ENCODE results near the gene TUBG1.

TUBG1 gene

DNA sequence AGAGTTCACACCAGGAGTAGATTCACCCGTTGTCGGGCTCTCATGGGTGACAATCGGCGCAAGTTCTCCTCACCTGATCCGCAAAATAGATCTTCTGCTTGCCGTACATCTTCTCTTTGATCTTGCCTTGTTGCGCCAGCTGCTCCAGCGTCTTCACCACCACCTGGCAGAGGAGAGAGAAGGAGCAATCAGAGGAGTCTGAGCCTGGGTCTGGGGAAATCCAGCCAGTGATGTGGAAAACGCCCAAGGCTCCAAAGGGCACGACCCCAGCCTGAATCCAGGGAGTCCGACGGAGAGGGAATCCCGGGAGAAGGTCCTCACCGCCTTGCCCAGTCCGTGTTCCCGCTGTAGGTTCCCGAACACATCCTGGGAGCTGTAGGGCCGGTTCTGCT, 32.3 kb upstream of the TUBG1 start:
- Mint-ChIP-seq H3K9me3 (no peaks in the 10 kb centered on the region), H3K4me1 (peaks cover 31% of the 10 kb centered on the region), H3K4me3 (peak overlapping the region; percentile 98 to 99 (median 98)), H3K27ac (peak overlapping the region; percentile 5 to 88 (median 64)), H3K36me3 (ENCODE audit: low read depth) (peaks cover 33% of the 10 kb centered on the region), H3K27me3 (ENCODE audit: low read depth) (peaks cover 3% of the 10 kb centered on the region)
- TF ChIP-seq, protein P1, sequence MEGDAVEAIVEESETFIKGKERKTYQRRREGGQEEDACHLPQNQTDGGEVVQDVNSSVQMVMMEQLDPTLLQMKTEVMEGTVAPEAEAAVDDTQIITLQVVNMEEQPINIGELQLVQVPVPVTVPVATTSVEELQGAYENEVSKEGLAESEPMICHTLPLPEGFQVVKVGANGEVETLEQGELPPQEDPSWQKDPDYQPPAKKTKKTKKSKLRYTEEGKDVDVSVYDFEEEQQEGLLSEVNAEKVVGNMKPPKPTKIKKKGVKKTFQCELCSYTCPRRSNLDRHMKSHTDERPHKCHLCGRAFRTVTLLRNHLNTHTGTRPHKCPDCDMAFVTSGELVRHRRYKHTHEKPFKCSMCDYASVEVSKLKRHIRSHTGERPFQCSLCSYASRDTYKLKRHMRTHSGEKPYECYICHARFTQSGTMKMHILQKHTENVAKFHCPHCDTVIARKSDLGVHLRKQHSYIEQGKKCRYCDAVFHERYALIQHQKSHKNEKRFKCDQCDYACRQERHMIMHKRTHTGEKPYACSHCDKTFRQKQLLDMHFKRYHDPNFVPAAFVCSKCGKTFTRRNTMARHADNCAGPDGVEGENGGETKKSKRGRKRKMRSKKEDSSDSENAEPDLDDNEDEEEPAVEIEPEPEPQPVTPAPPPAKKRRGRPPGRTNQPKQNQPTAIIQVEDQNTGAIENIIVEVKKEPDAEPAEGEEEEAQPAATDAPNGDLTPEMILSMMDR (IDR thresholded peaks at IDR 0.05; ENCODE audit: unreplicated experiment in 3 of 3), result no peak

DNA sequence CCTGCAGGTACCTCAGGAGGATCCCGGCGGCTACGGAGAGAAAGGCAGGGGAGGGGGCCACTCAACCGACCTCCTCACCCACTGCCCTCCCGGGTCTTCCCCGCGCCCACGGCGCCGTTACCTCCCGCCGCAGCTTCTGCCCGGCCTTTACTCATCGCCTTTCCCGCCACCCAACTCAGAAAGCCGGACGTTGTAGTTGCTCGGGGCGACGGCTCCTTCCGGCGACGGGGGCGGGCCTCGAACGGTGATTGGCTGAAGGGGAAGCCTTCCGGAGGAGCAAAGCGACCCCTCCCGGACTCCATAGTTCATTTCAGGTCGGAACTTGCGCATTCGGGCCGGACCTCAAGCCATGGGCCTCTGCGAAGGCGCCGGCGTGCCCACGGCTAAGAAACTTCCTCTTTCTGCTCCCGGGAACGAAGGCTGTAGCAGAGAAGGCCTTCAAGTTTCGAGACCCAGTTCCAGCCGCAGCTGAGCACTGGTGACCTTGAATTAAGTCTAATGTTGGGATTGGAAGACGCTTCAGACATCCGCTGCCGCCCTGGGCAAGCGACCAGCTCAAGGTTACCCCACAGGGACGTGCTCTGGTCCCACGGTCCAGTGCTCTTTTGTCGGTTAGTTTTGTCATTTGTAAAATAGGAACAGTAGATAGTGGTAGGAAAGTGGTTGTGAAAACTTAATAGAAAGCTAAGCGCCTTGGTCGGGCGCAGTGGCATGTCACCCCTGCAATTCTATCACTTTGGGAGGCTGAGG, 31.8 kb upstream of the TUBG1 start, which contains the start of gene PSMC3IP:
TSS of gene PSMC3IP (minus strand) at position 198 of the 750 bp plus-strand sequence. CDS start at position 155, 43 bp downstream.
- Mint-ChIP-seq H3K4me1 (peaks cover 31% of the 10 kb centered on the region), H3K4me3 (peak within 1 kb of the TSS; percentile 98 to 99 (median 98)), H3K27me3 (ENCODE audit: low read depth) (peaks cover 3% of the 10 kb centered on the region), H3K36me3 (ENCODE audit: low read depth) (peaks cover 32% of the 10 kb centered on the region), H3K9me3 (no peaks in the 10 kb centered on the region), H3K27ac (peak within 1 kb of the TSS; percentile 87 to 96 (median 88))
- TF ChIP-seq, protein P1 (IDR thresholded peaks at IDR 0.05; ENCODE audit: unreplicated experiment in 3 of 3), result peak in 1 of 3 experiments; percentile 26

DNA sequence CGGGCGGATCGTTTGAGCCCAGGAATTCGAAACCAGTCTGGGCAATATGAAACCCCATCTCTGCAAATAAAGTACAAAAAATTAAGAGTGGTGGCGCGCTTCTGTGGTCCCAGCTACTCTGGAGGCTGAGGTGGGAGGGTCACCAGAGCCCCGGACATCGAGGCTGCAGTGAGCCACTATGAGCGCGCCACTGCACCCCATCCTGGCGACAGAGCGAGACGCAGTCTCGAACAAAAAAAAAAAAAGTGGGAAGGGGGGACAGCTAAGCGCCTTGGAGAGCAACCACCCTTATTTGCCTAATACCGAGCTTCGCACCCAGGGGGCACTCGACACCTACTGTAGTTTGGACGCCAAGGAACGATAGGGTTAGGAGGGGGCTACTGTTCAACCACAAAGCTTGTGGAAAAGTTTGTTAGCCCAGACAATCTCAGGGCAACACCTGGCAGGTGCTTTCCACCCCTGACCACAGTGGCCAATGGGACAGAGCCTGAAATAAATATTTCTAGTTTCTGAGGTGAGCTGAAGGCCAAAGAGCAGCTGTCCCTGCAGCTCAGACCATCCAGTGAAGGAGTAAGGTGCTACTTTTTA, 31.1 kb upstream of the TUBG1 start:
- Mint-ChIP-seq H3K4me3 (peak overlapping the region; percentile 98 to 99 (median 98)), H3K27me3 (ENCODE audit: low read depth) (peaks cover 3% of the 10 kb centered on the region), H3K9me3 (no peaks in the 10 kb centered on the region), H3K4me1 (peaks cover 31% of the 10 kb centered on the region), H3K36me3 (ENCODE audit: low read depth) (peaks cover 32% of the 10 kb centered on the region), H3K27ac (peak overlapping the region; percentile 87 to 96 (median 88))
- TF ChIP-seq, protein P1 (IDR thresholded peaks at IDR 0.05; ENCODE audit: unreplicated experiment in 3 of 3), result peak; percentile 74 to 75 (median 75)

DNA sequence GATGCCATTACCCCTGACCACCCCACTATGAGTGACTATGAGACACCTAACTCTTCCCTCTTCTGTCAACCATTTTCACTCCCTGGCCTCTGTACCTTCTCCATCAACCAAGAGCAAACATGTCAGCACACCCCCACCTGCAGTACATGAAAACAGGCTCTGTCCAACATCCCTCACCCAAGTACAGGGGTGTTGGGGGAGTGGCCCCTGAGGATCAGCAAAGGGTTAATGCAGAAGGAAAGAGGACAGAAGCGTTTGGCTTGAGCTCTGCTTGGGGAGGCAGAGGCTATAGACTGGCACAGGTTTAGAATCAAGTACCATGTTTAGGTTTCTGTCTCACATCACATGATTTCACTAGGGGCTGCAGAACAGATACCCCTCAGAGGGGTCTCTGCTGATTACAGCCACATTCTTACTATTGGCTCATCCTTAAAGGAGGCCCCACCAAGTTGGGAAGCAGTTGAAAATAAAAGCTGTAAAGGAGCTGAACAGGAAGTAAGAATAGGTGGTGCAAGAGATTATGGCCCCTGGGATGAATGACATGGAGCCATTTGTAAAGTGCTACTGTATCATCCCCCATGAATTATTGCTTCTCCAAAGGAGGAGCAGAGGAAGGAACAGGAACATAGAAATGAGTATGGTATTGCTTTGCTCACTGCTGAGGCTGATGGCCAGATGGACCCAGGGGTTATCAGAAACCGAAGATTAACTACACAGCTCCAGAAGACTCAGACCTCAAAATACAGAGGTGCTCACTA, 29.5 kb upstream of the TUBG1 start:
- TF ChIP-seq, protein P1 (IDR thresholded peaks at IDR 0.05; ENCODE audit: unreplicated experiment in 3 of 3), result no peak

DNA sequence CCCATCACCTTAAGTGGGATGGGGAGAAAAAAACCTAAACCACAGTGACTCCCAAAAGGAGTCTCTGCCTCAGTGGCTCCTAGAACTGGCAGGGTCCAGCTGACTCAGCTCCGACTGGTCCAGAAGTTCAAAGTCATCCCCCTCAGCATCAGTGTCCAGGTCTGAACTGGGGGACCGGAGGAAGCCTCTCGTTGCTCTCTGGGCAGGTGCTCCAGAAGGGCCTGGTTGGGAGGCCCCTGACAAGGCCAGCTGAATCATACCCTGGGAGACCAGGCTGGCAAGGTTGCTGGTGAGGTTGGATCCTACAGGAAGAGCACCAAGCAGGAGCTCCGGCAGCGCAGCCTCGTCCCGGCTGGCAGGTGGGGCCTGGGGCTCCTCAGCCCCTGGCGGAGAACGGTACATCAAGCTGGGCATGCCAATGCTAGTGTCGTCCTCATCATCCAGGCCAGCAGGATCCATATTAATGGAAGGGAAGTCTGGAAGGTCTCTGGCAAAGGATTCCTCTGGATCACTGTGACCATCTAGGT, 27.7 kb upstream of the TUBG1 start:
- TF ChIP-seq, protein P1 (IDR thresholded peaks at IDR 0.05; ENCODE audit: unreplicated experiment in 3 of 3), result no peak
- H3K9me3 Mint-ChIP-seq, result no peaks in the 10 kb centered on the region
- H3K36me3 Mint-ChIP-seq (ENCODE audit: low read depth), result peaks cover 38% of the 10 kb centered on the region
- no peak overlapping the region for H3K27ac Mint-ChIP-seq
- no peak overlapping the region for H3K4me3 Mint-ChIP-seq
- peaks cover 3% of the 10 kb centered on the region for H3K27me3 Mint-ChIP-seq (ENCODE audit: low read depth)
- H3K4me1 Mint-ChIP-seq, result peaks cover 15% of the 10 kb centered on the region

More for the DNA sequence above, 29.5 kb upstream of the TUBG1 start:
- peak overlapping the region; percentile 57 to 78 (median 69) for H3K4me3 Mint-ChIP-seq
- H3K27ac Mint-ChIP-seq, result peak overlapping the region in 1 of 3 experiments; percentile 8
- H3K27me3 Mint-ChIP-seq (ENCODE audit: low read depth), result peaks cover 3% of the 10 kb centered on the region
- H3K4me1 Mint-ChIP-seq, result peaks cover 31% of the 10 kb centered on the region
- peaks cover 31% of the 10 kb centered on the region for H3K36me3 Mint-ChIP-seq (ENCODE audit: low read depth)
- no peaks in the 10 kb centered on the region for H3K9me3 Mint-ChIP-seq

Data from nephron (organoid).